ENCODE data around the gene PRR15L.
A peak's percentile ranks its signal among the peaks of the same experiment; 100 is the strongest.

DNA sequence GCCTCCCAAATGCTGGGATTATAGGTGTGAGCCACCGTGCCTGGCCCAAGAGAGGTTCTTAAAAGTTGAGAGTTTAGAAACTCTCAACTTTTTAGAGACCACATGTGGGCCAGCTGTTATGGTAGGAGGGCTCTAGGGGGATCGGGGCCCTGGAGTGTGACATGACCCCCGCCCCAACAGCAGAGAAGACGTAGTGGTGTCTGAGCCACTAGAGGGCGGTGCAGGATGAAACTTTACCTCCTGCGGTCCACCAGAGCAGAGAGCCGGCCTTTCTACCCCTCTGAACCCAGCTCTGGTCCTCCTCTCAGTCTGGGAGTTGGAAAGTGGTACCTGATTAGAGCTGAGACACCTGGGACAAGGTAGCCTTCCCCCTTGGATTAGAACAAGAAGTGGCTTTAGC, 20.6 kb upstream of the PRR15L start:
- TF ChIP-seq, protein P1, sequence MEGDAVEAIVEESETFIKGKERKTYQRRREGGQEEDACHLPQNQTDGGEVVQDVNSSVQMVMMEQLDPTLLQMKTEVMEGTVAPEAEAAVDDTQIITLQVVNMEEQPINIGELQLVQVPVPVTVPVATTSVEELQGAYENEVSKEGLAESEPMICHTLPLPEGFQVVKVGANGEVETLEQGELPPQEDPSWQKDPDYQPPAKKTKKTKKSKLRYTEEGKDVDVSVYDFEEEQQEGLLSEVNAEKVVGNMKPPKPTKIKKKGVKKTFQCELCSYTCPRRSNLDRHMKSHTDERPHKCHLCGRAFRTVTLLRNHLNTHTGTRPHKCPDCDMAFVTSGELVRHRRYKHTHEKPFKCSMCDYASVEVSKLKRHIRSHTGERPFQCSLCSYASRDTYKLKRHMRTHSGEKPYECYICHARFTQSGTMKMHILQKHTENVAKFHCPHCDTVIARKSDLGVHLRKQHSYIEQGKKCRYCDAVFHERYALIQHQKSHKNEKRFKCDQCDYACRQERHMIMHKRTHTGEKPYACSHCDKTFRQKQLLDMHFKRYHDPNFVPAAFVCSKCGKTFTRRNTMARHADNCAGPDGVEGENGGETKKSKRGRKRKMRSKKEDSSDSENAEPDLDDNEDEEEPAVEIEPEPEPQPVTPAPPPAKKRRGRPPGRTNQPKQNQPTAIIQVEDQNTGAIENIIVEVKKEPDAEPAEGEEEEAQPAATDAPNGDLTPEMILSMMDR (IDR thresholded peaks at IDR 0.05; ENCODE audit: insufficient read depth, low read length, poor library complexity, severe bottlenecking), result peak; percentile 52
- TF ChIP-seq EZH2phosphoT487 (conservative IDR thresholded peaks at IDR 0.05; ENCODE audit: low read length), result no peak

Measured in SU-DHL-6 (cell line).